Pons (tissue), 1 donor: ENCODE measurements around the gene KCNA3.
"Not testable (repeated sequence)": the region's sequence is repeated elsewhere in the genome, so short reads cannot be mapped to it uniquely, and the experiment has no call there.

Experiments
- DNase-seq: peaks from one replicate; pipeline ENCODE4 v3.0.0-alpha.2; 2016; ENCODE audit warnings: low spot score

KCNA3 gene

GRCh38 chr1:110680036-110680735 is 5.4 kb upstream of the KCNA3 start:
- no peak for DNase-seq

- DNase-seq = no peak
Measured at GRCh38 chr1:110677526-110677925, 2.8 kb upstream of the KCNA3 start.

- DNase-seq = no peak
Measured at GRCh38 chr1:110676970-110677369, 2.2 kb upstream of the KCNA3 start.

- no peak for DNase-seq
Measured at GRCh38 chr1:110675060-110675791, 486 bp upstream of the KCNA3 start.

- DNase-seq = no peak
Measured at GRCh38 chr1:110673805-110674336, 869 bp downstream of the KCNA3 start.

- DNase-seq = no peak
Measured at GRCh38 chr1:110673197-110673701, 1.5 kb downstream of the KCNA3 start.

- no peak for DNase-seq
Measured at GRCh38 chr1:110672753-110673108, 2.0 kb downstream of the KCNA3 start.

GRCh38 chr1:110672001-110672752 is 2.6 kb downstream of the KCNA3 start:
- peak; percentile 11 for DNase-seq

- no peak for DNase-seq
Measured at GRCh38 chr1:110671361-110671760, 3.4 kb downstream of the KCNA3 start.

- no peak for DNase-seq
Measured at GRCh38 chr1:110668549-110668948, 6.2 kb downstream of the KCNA3 start.

- DNase-seq = no peak
Measured at GRCh38 chr1:110667776-110668175, 7.0 kb downstream of the KCNA3 start.

- no peak for DNase-seq
Measured at GRCh38 chr1:110663241-110663640, 11.5 kb downstream of the KCNA3 start.

GRCh38 chr1:110659559-110659958 is 15.2 kb downstream of the KCNA3 start:
- DNase-seq = not testable (repeated sequence)

GRCh38 chr1:110657351-110657750 is 17.4 kb downstream of the KCNA3 start:
- DNase-seq = no peak

- DNase-seq = no peak
Measured at GRCh38 chr1:110650609-110651008, 24.1 kb downstream of the KCNA3 start.

- DNase-seq = no peak
Measured at GRCh38 chr1:110648417-110648816, 26.3 kb downstream of the KCNA3 start.

- no peak for DNase-seq
Measured at GRCh38 chr1:110647254-110647891, 27.4 kb downstream of the KCNA3 start.

- no peak for DNase-seq
Measured at GRCh38 chr1:110645821-110646735, 28.7 kb downstream of the KCNA3 start.

- no peak for DNase-seq
Measured at GRCh38 chr1:110645211-110645610, 29.5 kb downstream of the KCNA3 start.

GRCh38 chr1:110643879-110644472 is 30.8 kb downstream of the KCNA3 start:
- peak; percentile 33 for DNase-seq
